ENCODE results near the gene CCL24. TPM values are rescaled to one million over a fixed set of nuclear protein-coding genes. Genes with fewer than 3 reads are reported as not detected.
"Not testable (repeated sequence)": the region's sequence is repeated elsewhere in the genome, so short reads cannot be mapped to it uniquely, and the experiment has no call there.

CCL24 gene, protein sequence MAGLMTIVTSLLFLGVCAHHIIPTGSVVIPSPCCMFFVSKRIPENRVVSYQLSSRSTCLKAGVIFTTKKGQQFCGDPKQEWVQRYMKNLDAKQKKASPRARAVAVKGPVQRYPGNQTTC
- not detected for total RNA-seq

DNA sequence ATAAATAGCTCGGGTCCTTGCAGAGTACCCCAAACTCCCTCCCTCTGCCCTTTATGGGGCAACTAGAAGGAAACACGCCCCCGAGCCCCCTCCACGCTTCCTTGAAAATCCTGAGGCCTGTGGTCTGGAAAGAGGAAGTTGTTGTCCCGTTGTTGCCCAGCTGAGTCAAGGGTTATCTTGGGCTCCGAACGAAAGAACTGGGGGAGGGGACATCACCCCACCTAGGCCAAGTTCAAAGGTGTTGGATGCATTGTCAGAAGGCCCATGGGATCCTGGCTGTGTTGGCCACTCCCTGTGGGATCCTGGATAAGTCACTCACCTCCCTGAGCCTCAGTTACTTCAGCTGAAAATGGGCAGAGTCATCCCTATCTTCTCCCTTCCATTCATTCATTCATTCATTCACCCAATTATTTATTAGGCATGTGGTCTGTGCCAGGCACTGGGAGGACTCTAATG is at the start of gene CCL24:
TSS of gene CCL24 (minus strand) at position 26 of the 456 bp plus-strand sequence. CDS start 91 bp downstream, outside the sequence.
- peaks cover 13% of the 10 kb centered on the region for H3K4me1 ChIP-seq (ENCODE audit: insufficient read depth, low read length)
- no peak within 1 kb of the TSS for H3K4me3 ChIP-seq (ENCODE audit: low read length)
- H3K27me3 ChIP-seq (ENCODE audit: insufficient read depth, low read length): peaks cover 2% of the 10 kb centered on the region
- H3K9me3 ChIP-seq (ENCODE audit: low read depth, low read length): no peaks in the 10 kb centered on the region

DNA sequence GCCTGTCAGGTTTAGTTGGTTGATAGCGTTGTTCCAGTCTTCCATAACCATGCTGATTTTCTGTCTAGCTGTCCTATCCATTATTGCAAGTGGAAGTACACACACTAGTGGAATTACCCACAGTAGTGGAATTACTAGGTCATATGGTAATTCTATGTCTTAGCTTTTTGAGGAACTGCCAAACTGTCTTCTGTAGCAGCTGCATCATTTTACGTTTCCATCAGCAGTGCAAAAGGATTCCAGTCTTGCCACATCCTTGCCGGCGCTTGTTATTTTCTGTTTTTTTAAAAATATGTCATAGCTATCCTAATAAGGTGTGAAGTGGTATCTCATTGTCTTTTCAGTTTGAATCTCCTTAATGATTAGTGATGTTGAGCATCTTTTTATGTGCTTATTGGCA is 48.0 kb upstream of the CCL24 start:
- no peaks in the 10 kb centered on the region for H3K27me3 ChIP-seq (ENCODE audit: insufficient read depth, low read length)
- H3K4me3 ChIP-seq (ENCODE audit: low read length): no peak overlapping the region
- peaks cover 27% of the 10 kb centered on the region for H3K4me1 ChIP-seq (ENCODE audit: insufficient read depth, low read length)
- no peaks in the 10 kb centered on the region for H3K9me3 ChIP-seq (ENCODE audit: low read depth, low read length)

DNA sequence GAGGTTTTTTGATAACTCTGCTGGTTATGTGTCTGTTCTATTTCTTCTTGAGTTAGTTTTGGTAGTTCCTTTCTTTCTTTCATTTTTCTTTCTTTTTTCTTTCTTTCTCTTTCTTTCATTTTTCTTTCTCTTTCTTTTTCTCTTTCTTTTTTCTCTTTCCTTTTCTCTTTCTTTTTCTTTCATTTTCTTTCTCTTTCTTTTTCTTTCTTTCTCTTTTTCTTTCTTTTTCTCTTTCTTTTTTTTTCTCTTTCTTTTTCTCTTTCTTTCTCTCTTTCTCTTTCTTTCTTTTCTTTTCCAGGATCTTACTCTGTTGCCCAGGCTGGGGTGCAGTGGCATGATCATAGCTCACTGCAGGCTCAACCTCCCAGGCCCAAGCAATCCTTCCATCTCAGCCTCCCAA is 44.8 kb upstream of the CCL24 start:
- no peaks in the 10 kb centered on the region for H3K27me3 ChIP-seq (ENCODE audit: insufficient read depth, low read length)
- no peak overlapping the region for H3K4me3 ChIP-seq (ENCODE audit: low read length)
- peaks cover 22% of the 10 kb centered on the region for H3K4me1 ChIP-seq (ENCODE audit: insufficient read depth, low read length)
- no peaks in the 10 kb centered on the region for H3K9me3 ChIP-seq (ENCODE audit: low read depth, low read length)

DNA sequence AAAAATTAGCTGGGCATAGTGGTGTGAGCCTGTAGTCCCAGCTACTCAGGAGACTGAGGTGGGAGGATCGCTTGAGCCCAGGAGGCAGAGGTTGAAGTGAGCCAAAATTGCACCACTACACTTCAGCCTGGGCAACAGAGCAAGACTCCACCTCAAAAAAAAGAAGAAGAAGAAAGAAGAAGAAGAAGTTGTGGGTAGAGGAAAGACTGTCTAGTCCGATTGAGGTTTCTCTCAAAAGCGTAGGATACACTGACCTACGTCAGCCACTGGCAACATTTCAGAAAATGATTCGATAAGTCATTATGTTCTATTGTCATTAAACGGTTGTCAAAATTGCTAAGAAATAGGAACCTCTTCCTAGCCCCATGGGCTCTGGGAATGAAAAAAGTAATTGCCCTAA is 42.9 kb upstream of the CCL24 start:
- H3K4me3 ChIP-seq (ENCODE audit: low read length): no peak overlapping the region

DNA sequence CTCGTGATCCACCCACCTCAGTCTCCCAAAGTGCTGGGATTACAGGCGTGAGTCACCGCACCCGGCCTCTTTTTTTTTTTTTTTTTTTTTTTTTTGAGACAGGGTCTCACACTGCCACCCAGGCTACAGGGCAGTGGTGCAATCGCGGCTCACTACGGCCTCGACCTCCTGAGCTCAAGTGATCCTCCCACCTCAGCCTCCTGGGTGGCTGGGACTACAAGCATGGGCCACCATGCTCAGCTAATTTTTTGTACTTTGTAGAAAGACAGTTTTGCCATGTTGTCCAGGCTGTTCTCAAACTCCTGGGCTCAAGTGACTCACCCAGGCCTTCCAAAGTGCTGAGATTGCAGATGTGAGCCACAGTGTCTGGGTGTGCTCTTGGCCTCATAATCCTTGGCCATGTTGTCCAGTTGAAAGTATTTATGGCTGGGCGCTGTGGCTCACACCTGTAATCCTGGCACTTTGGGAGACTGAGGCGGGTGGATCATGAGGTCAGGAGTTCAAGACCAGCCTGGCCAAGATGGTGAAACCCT is 41.3 kb upstream of the CCL24 start:
- H3K4me1 ChIP-seq (ENCODE audit: insufficient read depth, low read length): peaks cover 26% of the 10 kb centered on the region
- not testable (repeated sequence) for H3K4me3 ChIP-seq (ENCODE audit: low read length); H3K9me3 ChIP-seq (ENCODE audit: low read depth, low read length); H3K27me3 ChIP-seq (ENCODE audit: insufficient read depth, low read length)

More for the DNA sequence above, 42.9 kb upstream of the CCL24 start:
- Histone ChIP-seq H3K4me1 (ENCODE audit: insufficient read depth, low read length) (peaks cover 15% of the 10 kb centered on the region), H3K27me3 (ENCODE audit: insufficient read depth, low read length) (no peaks in the 10 kb centered on the region), H3K9me3 (ENCODE audit: low read depth, low read length) (no peaks in the 10 kb centered on the region)

DNA sequence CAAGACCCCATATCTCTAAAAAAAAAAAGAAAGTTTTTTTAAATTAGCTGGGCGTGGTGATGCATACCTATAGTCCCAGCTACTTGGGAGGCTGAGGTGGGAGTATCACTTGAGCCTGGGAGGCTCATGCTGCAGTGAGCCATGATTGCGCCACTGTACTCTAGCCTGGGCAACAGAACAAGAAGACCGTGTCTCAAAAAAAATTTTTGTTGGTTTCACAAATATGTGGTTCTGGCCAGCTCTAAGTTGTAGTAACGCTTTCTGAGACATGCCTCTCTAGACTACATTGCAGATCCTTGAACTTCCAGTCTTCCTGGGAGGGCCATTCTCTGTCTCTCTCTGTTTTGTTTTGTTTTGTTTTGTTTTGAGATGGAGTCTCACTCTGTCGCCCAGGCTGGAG is 40.6 kb upstream of the CCL24 start:
- Histone ChIP-seq H3K4me1 (ENCODE audit: insufficient read depth, low read length) (peaks cover 32% of the 10 kb centered on the region), H3K9me3 (ENCODE audit: low read depth, low read length) (no peaks in the 10 kb centered on the region), H3K4me3 (ENCODE audit: low read length) (no peak overlapping the region), H3K27me3 (ENCODE audit: insufficient read depth, low read length) (no peaks in the 10 kb centered on the region)

DNA sequence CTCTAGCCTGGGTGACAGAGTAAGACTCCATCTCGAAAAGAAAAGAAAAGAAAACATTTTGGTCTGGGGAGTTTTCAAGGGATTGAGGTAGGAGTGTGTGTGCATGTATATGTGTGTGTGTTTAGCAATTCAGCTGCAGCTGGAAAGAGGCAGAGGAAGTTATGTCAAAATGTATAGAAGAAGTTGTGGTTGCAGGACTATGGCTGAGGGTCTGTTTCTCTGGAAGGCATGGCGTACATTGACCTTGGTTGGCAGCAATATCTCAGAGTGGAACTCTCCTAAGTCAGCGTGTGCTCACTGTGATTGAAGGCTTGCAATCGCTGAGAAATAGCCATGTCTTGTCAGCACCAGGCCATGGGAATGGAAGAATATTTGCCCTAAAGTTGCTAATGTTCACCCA is 36.6 kb upstream of the CCL24 start:
- H3K27me3 ChIP-seq (ENCODE audit: insufficient read depth, low read length): no peaks in the 10 kb centered on the region
- H3K4me3 ChIP-seq (ENCODE audit: low read length): no peak overlapping the region

DNA sequence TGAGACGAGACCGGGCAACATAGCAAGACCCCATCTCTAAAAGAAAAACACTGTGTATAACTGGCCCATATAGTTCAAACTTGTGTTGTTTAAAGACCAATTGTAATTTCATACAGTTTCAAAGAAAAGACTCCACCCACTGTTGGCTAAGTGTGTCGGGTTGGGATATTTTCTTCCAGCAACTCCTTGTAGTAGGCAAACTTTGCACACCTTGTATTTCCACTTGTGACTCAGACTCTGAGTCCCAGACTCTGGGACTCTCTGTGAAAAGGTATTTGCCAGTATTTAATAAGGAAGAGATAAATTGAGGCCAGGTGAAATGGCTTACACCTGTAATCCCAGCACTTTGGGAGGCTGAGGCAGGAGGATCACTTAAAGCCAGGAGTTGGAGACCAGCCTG is 36.0 kb upstream of the CCL24 start:
- Histone ChIP-seq H3K4me3 (ENCODE audit: low read length) (no peak overlapping the region), H3K4me1 (ENCODE audit: insufficient read depth, low read length) (peaks cover 34% of the 10 kb centered on the region), H3K9me3 (ENCODE audit: low read depth, low read length) (no peaks in the 10 kb centered on the region), H3K27me3 (ENCODE audit: insufficient read depth, low read length) (no peaks in the 10 kb centered on the region)

More for the DNA sequence above, 36.6 kb upstream of the CCL24 start:
- Histone ChIP-seq H3K4me1 (ENCODE audit: insufficient read depth, low read length) (peaks cover 34% of the 10 kb centered on the region), H3K9me3 (ENCODE audit: low read depth, low read length) (no peaks in the 10 kb centered on the region)

DNA sequence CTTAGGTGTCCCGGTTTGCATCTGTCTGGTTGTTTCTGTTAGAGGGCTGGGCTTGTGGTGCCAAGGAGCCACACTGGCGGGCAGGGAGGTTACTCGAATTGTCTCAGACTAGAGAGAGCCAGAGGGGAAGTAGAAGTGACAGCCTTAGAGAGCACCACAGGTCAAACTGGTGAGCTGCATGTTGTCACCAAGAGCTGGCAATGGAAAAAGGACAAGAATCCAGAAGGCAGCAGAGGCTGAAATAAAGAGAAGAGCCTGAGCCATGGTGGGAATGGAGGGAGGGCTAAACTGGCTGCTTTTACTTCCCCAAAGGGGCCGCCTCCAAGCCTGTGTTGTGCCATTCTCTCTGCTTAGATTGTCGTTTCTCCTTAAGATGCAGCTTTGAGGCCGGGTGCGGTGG is 34.1 kb upstream of the CCL24 start:
- no peaks in the 10 kb centered on the region for H3K9me3 ChIP-seq (ENCODE audit: low read depth, low read length)
- no peaks in the 10 kb centered on the region for H3K27me3 ChIP-seq (ENCODE audit: insufficient read depth, low read length)
- no peak overlapping the region for H3K4me3 ChIP-seq (ENCODE audit: low read length)
- peaks cover 47% of the 10 kb centered on the region for H3K4me1 ChIP-seq (ENCODE audit: insufficient read depth, low read length)

DNA sequence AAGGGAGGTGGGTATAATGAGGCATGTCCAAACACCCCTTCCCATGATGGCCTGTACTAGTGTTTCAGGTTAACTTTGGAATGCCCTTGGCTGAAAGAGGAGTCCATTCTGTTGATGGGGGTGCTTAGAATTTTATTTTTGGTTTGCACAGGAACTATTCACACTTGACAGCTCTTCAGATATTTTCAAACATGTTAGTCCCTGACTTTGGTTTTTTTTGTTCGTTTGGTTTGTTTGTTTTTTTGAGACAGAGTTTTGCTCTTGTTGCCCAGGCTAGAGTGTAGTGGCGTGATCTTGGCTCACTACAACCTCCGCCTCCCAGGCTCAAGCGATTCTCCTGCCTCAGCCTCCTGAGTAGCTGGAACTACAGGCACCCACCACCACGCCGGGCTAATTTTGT is 31.5 kb upstream of the CCL24 start:
- H3K27me3 ChIP-seq (ENCODE audit: insufficient read depth, low read length); H3K9me3 ChIP-seq (ENCODE audit: low read depth, low read length); H3K4me3 ChIP-seq (ENCODE audit: low read length): not testable (repeated sequence)
- H3K4me1 ChIP-seq (ENCODE audit: insufficient read depth, low read length): peaks cover 45% of the 10 kb centered on the region

DNA sequence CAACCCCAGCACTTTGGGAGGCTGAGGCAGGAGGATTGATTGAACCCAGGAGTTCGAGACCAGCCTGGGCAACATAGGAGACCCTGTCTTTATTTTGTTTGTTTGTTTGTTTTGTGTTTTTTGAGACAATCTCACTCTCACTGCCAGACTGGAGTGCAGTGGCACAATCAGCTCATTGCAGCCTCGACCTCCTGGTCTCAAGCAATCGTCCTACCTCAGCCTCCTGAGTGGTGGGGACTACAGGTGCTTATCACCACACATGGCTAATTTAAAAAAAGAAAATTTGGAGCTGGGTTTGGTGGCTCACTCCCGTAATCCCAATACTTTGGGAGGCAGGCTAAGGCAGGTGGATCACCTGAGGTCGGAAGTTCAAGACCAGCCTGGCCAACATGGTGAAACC is 30.6 kb upstream of the CCL24 start:
- H3K27me3 ChIP-seq (ENCODE audit: insufficient read depth, low read length): no peaks in the 10 kb centered on the region
- no peak overlapping the region for H3K4me3 ChIP-seq (ENCODE audit: low read length)
- no peaks in the 10 kb centered on the region for H3K9me3 ChIP-seq (ENCODE audit: low read depth, low read length)
- peaks cover 36% of the 10 kb centered on the region for H3K4me1 ChIP-seq (ENCODE audit: insufficient read depth, low read length)

DNA sequence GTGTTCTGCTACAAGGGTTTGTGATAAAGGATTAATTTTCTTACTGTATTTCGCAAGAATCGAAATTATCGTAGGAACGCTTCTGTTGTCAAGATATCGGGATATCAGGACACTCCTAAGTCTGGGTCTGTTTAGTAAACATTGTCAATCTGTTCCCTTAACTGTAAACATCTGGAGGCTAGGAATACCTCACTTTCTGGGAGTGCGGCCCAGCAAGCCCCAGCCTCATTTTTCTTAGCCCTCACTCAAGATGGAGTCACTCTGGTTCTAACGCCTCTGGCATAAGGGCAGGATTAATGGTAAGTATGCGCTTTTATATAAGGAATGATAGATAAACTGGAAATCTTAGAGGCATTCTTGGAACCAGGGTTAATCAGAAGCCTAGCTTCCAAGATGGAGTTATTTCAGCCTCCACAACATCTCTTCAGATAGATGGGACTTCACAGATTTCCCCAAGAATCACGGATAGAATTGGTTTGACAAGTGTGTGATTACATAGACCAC is 30.1 kb upstream of the CCL24 start:
- H3K9me3 ChIP-seq (ENCODE audit: low read depth, low read length): no peaks in the 10 kb centered on the region
- H3K4me3 ChIP-seq (ENCODE audit: low read length): no peak overlapping the region
- H3K27me3 ChIP-seq (ENCODE audit: insufficient read depth, low read length): no peaks in the 10 kb centered on the region
- peaks cover 33% of the 10 kb centered on the region for H3K4me1 ChIP-seq (ENCODE audit: insufficient read depth, low read length)

DNA sequence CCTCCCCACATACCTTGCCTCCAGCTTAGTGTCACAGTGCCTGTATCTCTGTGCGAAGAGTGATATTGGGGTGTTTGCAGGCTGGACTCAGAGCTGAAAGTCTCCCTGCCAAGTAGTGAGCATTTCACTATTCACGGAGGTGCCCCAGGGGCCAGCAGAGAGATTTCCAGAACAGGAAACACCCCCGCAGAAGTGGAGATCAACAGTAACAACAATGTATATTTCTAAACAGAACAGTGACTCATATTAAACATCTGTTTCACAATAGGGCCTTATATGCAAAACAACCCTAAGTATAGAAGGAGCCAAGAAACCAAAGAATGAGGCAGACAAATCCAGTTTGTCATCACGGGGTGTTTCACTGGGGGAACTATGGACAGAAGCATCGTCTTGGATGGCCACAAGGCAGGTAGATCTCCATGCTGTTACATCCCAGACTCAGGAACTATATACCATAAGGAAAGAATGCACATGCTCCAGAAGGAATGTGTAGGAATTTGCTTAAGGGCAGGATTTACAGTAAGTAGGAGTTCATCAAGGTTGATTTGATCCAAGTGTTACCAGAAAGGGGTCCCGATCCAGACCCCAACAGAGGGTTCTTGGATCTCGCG is 29.3 kb upstream of the CCL24 start:
- Histone ChIP-seq H3K27me3 (ENCODE audit: insufficient read depth, low read length) (no peaks in the 10 kb centered on the region), H3K4me1 (ENCODE audit: insufficient read depth, low read length) (peaks cover 26% of the 10 kb centered on the region), H3K9me3 (ENCODE audit: low read depth, low read length) (no peaks in the 10 kb centered on the region), H3K4me3 (ENCODE audit: low read length) (no peak overlapping the region)

DNA sequence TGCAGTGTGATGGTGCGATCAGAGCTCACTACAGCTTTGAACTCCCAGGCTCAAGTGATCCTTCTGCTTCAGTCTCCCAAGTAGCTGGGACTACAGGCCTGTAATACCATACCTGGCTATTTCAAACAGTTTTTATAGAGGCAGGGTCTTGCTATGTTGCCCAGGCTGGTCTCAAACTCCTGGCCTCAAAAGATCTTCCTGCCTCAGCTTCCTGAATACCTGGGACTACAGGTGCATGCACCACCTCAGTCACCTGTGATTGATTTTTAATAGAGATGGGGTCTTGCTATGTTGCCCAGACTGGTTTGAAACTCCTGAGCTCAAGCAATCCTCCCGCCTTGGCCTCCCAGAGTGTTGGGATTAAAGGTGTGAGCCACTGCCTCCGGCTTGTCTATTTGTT is 26.4 kb upstream of the CCL24 start:
- H3K4me1 ChIP-seq (ENCODE audit: insufficient read depth, low read length): peaks cover 20% of the 10 kb centered on the region
- no peak overlapping the region for H3K4me3 ChIP-seq (ENCODE audit: low read length)

DNA sequence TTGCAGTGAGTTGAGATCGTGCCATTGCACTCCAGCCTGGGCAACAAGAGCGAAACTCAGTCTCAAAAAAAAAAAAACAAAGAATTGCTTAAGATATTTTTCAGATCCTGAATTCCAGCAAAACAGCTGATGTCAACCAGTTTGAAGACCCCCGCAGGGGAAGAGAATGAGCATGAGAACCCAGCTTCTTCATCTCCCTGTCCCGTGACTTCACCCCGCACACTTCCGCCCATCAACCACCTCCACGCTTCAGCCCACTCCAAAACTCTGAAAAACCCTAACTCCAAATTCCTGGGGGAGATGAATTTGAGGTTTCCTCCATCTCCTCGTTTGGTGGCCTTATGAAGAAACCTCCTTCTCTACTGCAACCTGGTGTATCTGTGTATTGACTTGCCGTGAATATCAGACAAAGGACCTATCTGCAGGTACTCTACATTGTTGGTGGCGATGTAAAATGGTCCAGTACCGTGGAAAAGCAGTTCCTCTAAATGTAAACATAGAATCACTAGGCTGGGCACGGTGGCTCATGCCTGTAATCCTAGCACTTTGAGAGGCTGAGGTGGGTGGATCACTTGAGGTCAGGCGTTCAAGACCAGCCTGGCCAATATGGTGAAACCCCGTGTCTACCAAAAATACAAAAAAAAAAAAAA is 24.8 kb upstream of the CCL24 start:
- peaks cover 14% of the 10 kb centered on the region for H3K4me1 ChIP-seq (ENCODE audit: insufficient read depth, low read length)

More for the DNA sequence above, 26.4 kb upstream of the CCL24 start:
- no peaks in the 10 kb centered on the region for H3K27me3 ChIP-seq (ENCODE audit: insufficient read depth, low read length)
- no peaks in the 10 kb centered on the region for H3K9me3 ChIP-seq (ENCODE audit: low read depth, low read length)

More for the DNA sequence above, 24.8 kb upstream of the CCL24 start:
- H3K4me3 ChIP-seq (ENCODE audit: low read length); H3K9me3 ChIP-seq (ENCODE audit: low read depth, low read length); H3K27me3 ChIP-seq (ENCODE audit: insufficient read depth, low read length): not testable (repeated sequence)

Measured in mononuclear cell (primary cell).